Measurements from ENCODE around the gene RILPL2. TPM values are rescaled to one million over a fixed set of nuclear protein-coding genes. Genes with fewer than 3 reads are reported as not detected.
"Not testable (repeated sequence)": the region's sequence is repeated elsewhere in the genome, so short reads cannot be mapped to it uniquely, and the experiment has no call there.

The RILPL2 gene
- total RNA-seq, 2 experiments from 2014 or later: 5.3 to 5.5 TPM

DNA sequence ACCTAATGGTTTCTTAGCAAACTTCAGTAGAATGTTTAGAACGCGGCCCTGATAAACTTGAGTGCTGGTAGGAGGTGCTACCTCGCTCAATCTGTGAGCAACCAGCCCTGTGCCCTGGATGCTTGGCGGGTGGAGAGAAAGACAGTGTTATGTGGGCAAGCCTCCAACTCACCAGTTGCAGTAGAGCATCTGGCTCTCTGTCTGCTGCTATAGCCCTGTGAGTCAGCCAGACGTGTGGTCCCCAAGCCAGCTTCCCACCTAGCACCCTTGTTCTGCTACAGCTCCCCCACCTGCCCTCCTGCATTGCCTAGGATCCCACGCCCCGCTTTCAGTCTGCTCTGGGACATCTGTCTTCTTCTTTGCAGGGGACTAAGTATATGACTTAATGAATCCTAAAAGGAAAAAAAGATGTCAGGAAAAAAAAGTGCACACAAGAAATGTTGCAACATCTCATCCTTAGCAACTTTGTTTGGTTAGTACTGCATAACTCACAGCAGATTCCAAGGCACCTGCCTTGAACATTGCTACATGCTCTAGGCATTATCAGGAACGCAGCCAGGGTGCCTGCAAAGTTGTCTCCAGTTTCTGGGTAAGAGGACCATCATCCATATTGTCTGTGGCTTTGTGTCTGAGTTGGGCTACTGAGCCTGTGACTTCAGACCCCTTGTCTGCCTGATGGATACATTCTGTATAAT lies 35.0 kb upstream of the RILPL2 start:
- ATAC-seq (ENCODE audit: low read depth): no peak
- no peaks in the 10 kb centered on the region for H3K9me3 Mint-ChIP-seq
- DNase-seq: no peak
- no peak overlapping the region for H3K4me3 Mint-ChIP-seq
- no peak overlapping the region for H3K27ac Mint-ChIP-seq
- peaks cover 2% of the 10 kb centered on the region for H3K36me3 Mint-ChIP-seq
- no peaks in the 10 kb centered on the region for H3K27me3 Mint-ChIP-seq
- H3K4me1 Mint-ChIP-seq: peaks cover 14% of the 10 kb centered on the region
- POLR2A ChIA-PET: interaction anchor here (0.7 kb wide), 1 partner anchor 64 kb away, joined by 3 read pairs; no protein-coding TSS in a partner anchor

DNA sequence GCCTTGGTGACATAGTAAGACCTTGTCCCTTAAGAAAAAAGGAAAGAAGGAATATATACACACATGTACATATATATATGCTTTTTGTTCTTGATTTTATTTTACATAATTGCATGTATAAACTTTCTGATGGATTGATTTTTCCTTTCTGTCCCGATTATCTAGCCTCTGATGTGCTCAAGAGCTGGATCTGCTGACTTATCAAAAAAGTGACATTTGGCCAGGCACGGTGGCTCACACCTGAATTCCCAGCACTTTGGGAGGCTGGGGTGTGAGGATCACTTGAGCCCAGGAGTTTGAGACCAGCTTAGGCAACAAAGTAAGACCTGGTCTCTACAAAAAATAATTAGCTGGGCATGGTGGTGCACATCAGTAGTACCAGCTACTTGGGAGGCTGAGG lies 33.5 kb upstream of the RILPL2 start:
- DNase-seq (no peak), ATAC-seq (ENCODE audit: low read depth) (no peak)
- Mint-ChIP-seq H3K36me3 (peaks cover 13% of the 10 kb centered on the region), H3K27ac (no peak overlapping the region), H3K9me3 (no peaks in the 10 kb centered on the region), H3K4me3 (no peak overlapping the region), H3K4me1 (peaks cover 8% of the 10 kb centered on the region), H3K27me3 (no peaks in the 10 kb centered on the region)
- POLR2A ChIA-PET: no interaction called here

DNA sequence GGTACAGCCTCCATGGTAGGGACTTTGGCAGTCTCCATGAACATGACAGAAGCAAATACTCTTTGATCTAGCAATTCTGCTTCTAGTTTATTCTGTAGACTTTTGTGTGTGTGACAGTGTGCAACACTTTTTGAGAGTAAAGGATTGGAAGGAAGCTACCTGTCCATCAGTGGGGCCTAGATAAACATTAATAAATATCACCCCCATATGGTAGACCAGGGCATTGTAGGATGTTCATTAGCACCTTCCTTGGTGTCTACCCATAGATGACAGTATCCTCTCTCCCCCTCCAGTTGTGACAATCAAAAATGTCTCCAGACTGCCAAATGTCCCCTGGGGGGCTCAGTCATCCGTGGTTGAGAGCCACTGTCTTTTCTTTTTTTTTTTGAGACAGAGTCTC lies 32.3 kb upstream of the RILPL2 start:
- ATAC-seq (ENCODE audit: low read depth): peak; percentile 70
- no peak overlapping the region for H3K4me3 Mint-ChIP-seq
- H3K36me3 Mint-ChIP-seq: peaks cover 14% of the 10 kb centered on the region
- H3K27me3 Mint-ChIP-seq: no peaks in the 10 kb centered on the region
- POLR2A ChIA-PET: interaction anchor here (0.7 to 1.4 kb wide), 2 partner anchors 9 to 11 kb away, joined by 3 read pairs; partner anchors contain the start of gene SNRNP35
- H3K27ac Mint-ChIP-seq: no peak overlapping the region
- DNase-seq: no peak
- peaks cover 2% of the 10 kb centered on the region for H3K4me1 Mint-ChIP-seq
- H3K9me3 Mint-ChIP-seq: no peaks in the 10 kb centered on the region

- no peaks in the 10 kb centered on the region for H3K9me3 Mint-ChIP-seq
- DNase-seq (no peak), ATAC-seq (ENCODE audit: low read depth) (no peak)
- H3K4me3 Mint-ChIP-seq: no peak overlapping the region
- no peaks in the 10 kb centered on the region for H3K27me3 Mint-ChIP-seq
- H3K27ac Mint-ChIP-seq: no peak overlapping the region
- peaks cover 18% of the 10 kb centered on the region for H3K36me3 Mint-ChIP-seq
- POLR2A ChIA-PET: no interaction called here
- peaks cover 8% of the 10 kb centered on the region for H3K4me1 Mint-ChIP-seq
Measured at GRCh38 chr12:123465084-123465483, 28.6 kb upstream of the RILPL2 start.

GRCh38 chr12:123463174-123463573 lies 26.7 kb upstream of the RILPL2 start:
- peaks cover 21% of the 10 kb centered on the region for H3K36me3 Mint-ChIP-seq
- H3K9me3 Mint-ChIP-seq; POLR2A ChIA-PET; ATAC-seq (ENCODE audit: low read depth); DNase-seq; H3K4me3 Mint-ChIP-seq; H3K27me3 Mint-ChIP-seq; H3K27ac Mint-ChIP-seq: not testable (repeated sequence)
- H3K4me1 Mint-ChIP-seq: peaks cover 13% of the 10 kb centered on the region

DNA sequence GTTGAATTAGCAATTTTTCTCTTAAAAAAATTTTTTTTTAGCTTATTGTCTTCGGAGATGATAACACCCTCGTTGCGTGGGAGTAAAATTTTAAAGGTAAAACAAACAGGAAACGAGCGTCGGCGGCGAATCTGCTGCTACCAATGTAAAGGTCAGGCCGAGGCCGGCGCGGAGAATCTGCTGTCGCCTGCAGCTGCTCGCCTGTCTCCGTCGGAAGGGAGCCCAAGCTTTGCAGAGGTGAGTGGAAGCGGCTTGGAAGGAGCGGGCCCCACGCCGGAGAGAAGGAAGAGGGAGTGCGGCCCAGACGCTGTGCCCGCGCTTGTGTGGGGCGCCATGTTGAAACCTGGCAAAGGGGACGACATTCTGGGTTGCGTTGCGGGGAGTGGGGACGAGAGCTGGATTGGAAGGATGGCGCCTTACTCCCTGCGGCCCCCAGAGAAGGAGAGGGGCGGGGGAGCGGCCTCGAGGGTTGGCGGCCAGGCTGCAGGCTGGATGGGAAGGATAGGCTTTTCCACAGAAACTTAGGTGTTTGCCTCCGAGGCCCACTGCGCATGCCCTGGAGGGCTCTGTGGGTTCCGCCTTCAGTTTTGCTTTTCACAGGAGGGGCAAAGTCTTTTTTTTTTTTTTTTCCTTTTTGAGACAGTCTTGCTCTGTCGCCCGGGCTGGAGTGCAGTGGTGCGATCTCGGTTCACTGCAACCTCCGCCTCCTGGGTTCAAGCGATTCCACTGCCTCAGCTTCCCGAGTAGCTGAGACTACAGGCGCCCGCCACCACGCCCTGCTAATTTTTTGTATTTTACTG lies 21.7 kb upstream of the RILPL2 start, which contains the start of gene SNRNP35:
Gene SNRNP35 (plus strand): TSS at position 160 of the 800 bp plus-strand sequence. CDS start 7,402 bp downstream, outside the sequence.
- peak; percentile 81 for ATAC-seq (ENCODE audit: low read depth)
- H3K9me3 Mint-ChIP-seq: no peaks in the 10 kb centered on the region
- DNase-seq: peak; percentile 87
- H3K36me3 Mint-ChIP-seq: peaks cover 8% of the 10 kb centered on the region
- peak within 1 kb of the TSS; percentile 94 for H3K4me3 Mint-ChIP-seq
- POLR2A ChIA-PET: interaction anchor here (0.6 to 2.7 kb wide), 13 partner anchors 9 to 919 kb away, joined by 3 to 21 read pairs (median 4); partner anchors contain the start of genes KMT5A and SBNO1
- no peaks in the 10 kb centered on the region for H3K27me3 Mint-ChIP-seq
- peak within 1 kb of the TSS; percentile 99 for H3K27ac Mint-ChIP-seq
- H3K4me1 Mint-ChIP-seq: peaks cover 13% of the 10 kb centered on the region

DNA sequence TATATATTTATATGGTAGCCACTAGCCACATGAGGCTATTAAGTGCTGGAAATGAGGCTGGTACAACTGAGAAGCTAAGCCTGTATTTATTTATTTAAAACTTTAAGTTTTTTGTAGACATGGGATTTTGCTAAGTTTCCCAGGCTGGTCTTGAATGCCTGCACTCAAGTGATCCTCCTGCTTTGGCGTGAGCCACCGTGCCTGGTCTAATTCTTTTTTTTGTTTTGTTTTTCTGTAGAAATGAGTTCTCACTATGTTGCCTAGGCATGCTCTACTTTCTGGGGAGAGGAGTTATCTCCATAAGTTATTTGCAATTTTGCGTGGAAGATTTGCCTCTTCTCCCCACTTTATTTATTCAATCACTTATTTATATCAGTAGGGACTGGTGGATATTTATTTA lies 16.7 kb upstream of the RILPL2 start:
- POLR2A ChIA-PET: interaction anchor here (0.7 kb wide), 1 partner anchor 13 kb away, joined by 5 read pairs; no protein-coding TSS in a partner anchor
- H3K4me1 Mint-ChIP-seq: peaks cover 12% of the 10 kb centered on the region
- DNase-seq (no peak), ATAC-seq (ENCODE audit: low read depth) (no peak)
- H3K36me3 Mint-ChIP-seq: no peaks in the 10 kb centered on the region
- no peaks in the 10 kb centered on the region for H3K27me3 Mint-ChIP-seq
- H3K9me3 Mint-ChIP-seq: no peaks in the 10 kb centered on the region
- no peak overlapping the region for H3K27ac Mint-ChIP-seq
- H3K4me3 Mint-ChIP-seq: no peak overlapping the region

DNA sequence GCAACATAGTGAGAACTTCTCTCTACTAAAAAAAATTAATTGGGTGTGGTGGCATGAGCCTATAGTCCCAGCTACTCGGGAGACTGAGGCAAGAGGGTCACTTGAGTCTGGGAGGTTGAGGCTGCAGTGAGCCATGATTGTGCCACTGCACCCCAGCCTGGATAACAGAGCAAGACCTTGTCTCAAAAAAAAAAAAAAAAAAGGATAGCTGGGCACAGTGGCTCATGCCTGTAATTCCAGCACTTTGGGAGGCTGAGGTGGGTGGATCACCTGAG lies 15.7 kb upstream of the RILPL2 start:
- H3K36me3 Mint-ChIP-seq, H3K9me3 Mint-ChIP-seq, DNase-seq, H3K4me3 Mint-ChIP-seq, H3K27me3 Mint-ChIP-seq, H3K27ac Mint-ChIP-seq: not testable (repeated sequence)
- H3K4me1 Mint-ChIP-seq: peaks cover 14% of the 10 kb centered on the region
- POLR2A ChIA-PET: interaction anchor here (0.5 to 1.6 kb wide), 4 partner anchors 13 to 1794 kb away, joined by 3 to 7 read pairs (median 4); partner anchors contain the start of genes KMT5A and UBC
- ATAC-seq (ENCODE audit: low read depth): peak; percentile 4

- no peak for ATAC-seq (ENCODE audit: low read depth)
- Mint-ChIP-seq H3K4me3 (no peak overlapping the region), H3K4me1 (peaks cover 14% of the 10 kb centered on the region), H3K9me3 (no peaks in the 10 kb centered on the region), H3K27ac (no peak overlapping the region), H3K27me3 (no peaks in the 10 kb centered on the region), H3K36me3 (no peaks in the 10 kb centered on the region)
- no peak for DNase-seq
- POLR2A ChIA-PET: no interaction called here
Measured at GRCh38 chr12:123450636-123451035, 14.2 kb upstream of the RILPL2 start.

GRCh38 chr12:123449856-123450255 lies 13.4 kb upstream of the RILPL2 start:
- DNase-seq (no peak), ATAC-seq (ENCODE audit: low read depth) (no peak)
- POLR2A ChIA-PET: interaction anchor here (2.4 kb wide), 1 partner anchor 9 kb away, joined by 21 read pairs; the partner anchor contains the start of gene SNRNP35
- H3K4me3 Mint-ChIP-seq: no peak overlapping the region
- no peak overlapping the region for H3K27ac Mint-ChIP-seq
- H3K9me3 Mint-ChIP-seq: no peaks in the 10 kb centered on the region
- no peaks in the 10 kb centered on the region for H3K27me3 Mint-ChIP-seq
- H3K36me3 Mint-ChIP-seq: no peaks in the 10 kb centered on the region
- peaks cover 14% of the 10 kb centered on the region for H3K4me1 Mint-ChIP-seq

DNA sequence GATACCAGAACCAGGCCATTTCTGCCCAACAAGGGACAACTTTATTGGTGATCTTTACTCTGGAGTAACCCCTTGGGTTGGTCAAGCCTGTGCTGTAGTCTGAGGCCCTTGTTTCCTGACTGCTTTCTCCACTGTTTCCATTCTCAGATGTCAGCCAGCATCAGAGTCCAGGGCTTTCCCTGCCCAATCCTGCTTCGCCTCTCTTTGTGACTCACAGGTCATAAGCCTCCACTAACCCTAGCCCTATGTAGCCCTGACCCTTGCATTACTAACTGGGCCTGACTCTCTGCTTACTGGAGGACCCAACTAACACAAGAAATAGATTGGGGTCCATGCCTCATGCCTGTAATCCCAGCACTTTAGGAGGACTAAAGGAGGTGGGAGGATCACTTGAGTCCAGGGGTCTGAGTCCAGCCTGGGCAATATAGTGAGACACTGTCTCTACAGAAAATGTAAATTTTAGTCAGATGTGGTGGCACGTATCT lies 12.8 kb upstream of the RILPL2 start:
- Mint-ChIP-seq H3K27me3 (no peaks in the 10 kb centered on the region), H3K36me3 (no peaks in the 10 kb centered on the region), H3K27ac (peak overlapping the region; percentile 71), H3K9me3 (no peaks in the 10 kb centered on the region), H3K4me3 (no peak overlapping the region), H3K4me1 (peaks cover 14% of the 10 kb centered on the region)
- POLR2A ChIA-PET: interaction anchor here (0.6 to 2.9 kb wide), 10 partner anchors 9 to 216 kb away, joined by 3 to 21 read pairs (median 6); partner anchors contain the start of genes KMT5A, MPHOSPH9, MTRFR and RILPL2
- DNase-seq (no peak), ATAC-seq (ENCODE audit: low read depth) (no peak)

GRCh38 chr12:123446333-123446713 lies 9.8 kb upstream of the RILPL2 start:
- no peaks in the 10 kb centered on the region for H3K36me3 Mint-ChIP-seq
- H3K27ac Mint-ChIP-seq: no peak overlapping the region
- no peak overlapping the region for H3K4me3 Mint-ChIP-seq
- peaks cover 18% of the 10 kb centered on the region for H3K4me1 Mint-ChIP-seq
- POLR2A ChIA-PET: interaction anchor here (0.7 kb wide), 2 partner anchors 18 to 52 kb away, joined by 3 read pairs; no protein-coding TSS in a partner anchor
- H3K9me3 Mint-ChIP-seq: no peaks in the 10 kb centered on the region
- DNase-seq (no peak), ATAC-seq (ENCODE audit: low read depth) (no peak)
- no peaks in the 10 kb centered on the region for H3K27me3 Mint-ChIP-seq
